Kidney epithelial cell (primary cell): ENCODE results near the gene HMGN2. TPM values are rescaled to one million over a fixed set of nuclear protein-coding genes. Genes with fewer than 3 reads are reported as not detected.

Experiments
- DNase-seq: peaks from one replicate; pipeline ENCODE4 v3.0.0-alpha.2; 2010; ENCODE audit warnings: low read depth
- H3K27me3 ChIP-seq: 2 replicates; pipeline ENCODE4 v1.6.0; 2011; ENCODE audit warnings: low read length; ENCODE audit not compliant: control insufficient read depth, insufficient read depth
- H3K36me3 ChIP-seq: 2 replicates; pipeline ENCODE4 v1.5.1; 2011; ENCODE audit warnings: low read length; ENCODE audit not compliant: control insufficient read depth, insufficient read depth
- H3K4me3 ChIP-seq: 2 replicates; pipeline ENCODE4 v1.5.1; 2011; ENCODE audit warnings: low read depth, mild to moderate bottlenecking, control low read depth, low read length
- CTCF ChIP-seq: IDR thresholded peaks from 2 replicates; pipeline ENCODE4 v1.5.1; 2011; ENCODE audit warnings: mild to moderate bottlenecking, moderate library complexity, low read length, control low read depth, inconsistent platforms; ENCODE audit not compliant: insufficient read depth, poor library complexity, severe bottlenecking
- total RNA-seq: library from RNA; depleted of rRNA; stranded (reverse); fragments of >200 nt; gene quantifications from 2 replicates; pipeline ENCODE4 v1.2.3, GENCODE V29; 2015

Gene HMGN2
- total RNA-seq, 1 donor from 2014 or later, result 126 TPM

- Histone ChIP-seq H3K27me3 (no peaks in the 10 kb centered on the region), H3K4me3 (no peak overlapping the region), H3K36me3 (no peaks in the 10 kb centered on the region)
- TF ChIP-seq CTCF, result no peak
- no peak for DNase-seq
Measured at GRCh38 chr1:26482921-26483320, 10.7 kb downstream of the HMGN2 start.

GRCh38 chr1:26483980-26484379 is 11.7 kb downstream of the HMGN2 start:
- no peak for TF ChIP-seq CTCF
- DNase-seq, result no peak
- H3K4me3 ChIP-seq, result no peak overlapping the region
- H3K27me3 ChIP-seq, result no peaks in the 10 kb centered on the region
- no peaks in the 10 kb centered on the region for H3K36me3 ChIP-seq

GRCh38 chr1:26490155-26490554 is 17.9 kb downstream of the HMGN2 start:
- H3K4me3 ChIP-seq, result no peak overlapping the region
- no peak for DNase-seq
- H3K36me3 ChIP-seq, result no peaks in the 10 kb centered on the region
- peaks cover 2% of the 10 kb centered on the region for H3K27me3 ChIP-seq
- no peak for TF ChIP-seq CTCF

GRCh38 chr1:26493267-26493666 is 21.0 kb downstream of the HMGN2 start:
- TF ChIP-seq CTCF, result no peak
- Histone ChIP-seq H3K4me3 (no peak overlapping the region), H3K36me3 (no peaks in the 10 kb centered on the region), H3K27me3 (peaks cover 2% of the 10 kb centered on the region)
- DNase-seq, result no peak

- no peak for TF ChIP-seq CTCF
- Histone ChIP-seq H3K27me3 (peaks cover 2% of the 10 kb centered on the region), H3K36me3 (no peaks in the 10 kb centered on the region), H3K4me3 (no peak overlapping the region)
- DNase-seq, result no peak
Measured at GRCh38 chr1:26493938-26494337, 21.7 kb downstream of the HMGN2 start.

- Histone ChIP-seq H3K27me3 (peaks cover 2% of the 10 kb centered on the region), H3K4me3 (no peak overlapping the region), H3K36me3 (no peaks in the 10 kb centered on the region)
- TF ChIP-seq CTCF, result no peak
- no peak for DNase-seq
Measured at GRCh38 chr1:26496861-26497260, 24.6 kb downstream of the HMGN2 start.
